Right atrium auricular region (tissue), 2 donors: ENCODE measurements around the gene ITPKB. TPM values are rescaled to one million over a fixed set of nuclear protein-coding genes. Genes with fewer than 3 reads are reported as not detected.
"Not testable (repeated sequence)": the region's sequence is repeated elsewhere in the genome, so short reads cannot be mapped to it uniquely, and the experiment has no call there.

Source experiments
- DNase-seq: peaks from one replicate; pipeline ENCODE4 v3.0.0-alpha.2; 2019; ENCODE audit warnings: low spot score
- H3K27ac ChIP-seq, 2 donors: fragments of 200-600 bp; sonication (generic); 1 replicate in 1 of 2; 2 replicates in 1 of 2; pipeline ENCODE4 v1.5.1; 2016 to 2019
- H3K27me3 ChIP-seq, 2 donors: fragments of 200-600 bp; sonication (generic); one replicate each; pipeline versions ENCODE4 v1.5.1 to v1.6.0; 2017 to 2019
- H3K36me3 ChIP-seq: fragments of 200-600 bp; sonication (generic); one replicate; pipeline ENCODE4 v1.5.1; 2016
- H3K4me1 ChIP-seq, 2 donors: fragments of 200-600 bp; sonication (generic); one replicate each; pipeline versions ENCODE4 v1.5.1 to v1.6.0; 2017 to 2019
- H3K4me3 ChIP-seq, 2 donors: fragments of 200-600 bp; sonication (generic); 1 replicate in 1 of 2; 2 replicates in 1 of 2; pipeline ENCODE4 v1.5.1; 2017 to 2019; ENCODE audit warnings: mild to moderate bottlenecking in 1 of 2, moderate library complexity in 1 of 2
- H3K9me3 ChIP-seq, 2 donors: fragments of 200-600 bp; sonication (generic); one replicate each; pipeline ENCODE4 v1.5.1; 2019
- CTCF ChIP-seq, 2 donors: fragments of 200-600 bp; sonication (generic); IDR thresholded peaks; one replicate each; pipeline ENCODE4 v1.5.1; 2019; ENCODE audit warnings: antibody characterized with exemption in 2 of 2
- total RNA-seq, 2 donors: library from RNA; depleted of rRNA; stranded (reverse); fragments of >200 nt; gene quantifications; one replicate each; pipeline ENCODE4 v1.1.0, GENCODE V29; 2016

The ITPKB gene
- total RNA-seq, 2 donors from 2014 or later: 10.8 to 11.0 TPM

GRCh38 chr1:226603022-226603857 is 135.8 kb downstream of the ITPKB start:
- DNase-seq: peak; percentile 86
- peak overlapping the region in 1 of 2 donors; percentile 17 for H3K4me3 ChIP-seq

GRCh38 chr1:226602186-226603021 is 136.7 kb downstream of the ITPKB start:
- no peak for TF ChIP-seq CTCF (IDR thresholded peaks at IDR 0.05)
- peak overlapping the region; percentile 62 to 72 for H3K27ac ChIP-seq
- H3K36me3 ChIP-seq: no peaks in the 10 kb centered on the region
- no peak for DNase-seq
- peaks cover 0 to 46% of the 10 kb centered on the region in 2 donors for H3K4me1 ChIP-seq
- H3K9me3 ChIP-seq: no peaks in the 10 kb centered on the region
- no peaks in the 10 kb centered on the region for H3K27me3 ChIP-seq
- no peak overlapping the region for H3K4me3 ChIP-seq

More at GRCh38 chr1:226603022-226603857, 135.8 kb downstream of the ITPKB start:
- no peak for TF ChIP-seq CTCF (IDR thresholded peaks at IDR 0.05)
- no peaks in the 10 kb centered on the region for H3K27me3 ChIP-seq
- no peaks in the 10 kb centered on the region for H3K36me3 ChIP-seq
- H3K9me3 ChIP-seq: no peaks in the 10 kb centered on the region
- H3K4me1 ChIP-seq: peaks cover 0 to 46% of the 10 kb centered on the region in 2 donors
- peak overlapping the region; percentile 62 to 72 for H3K27ac ChIP-seq

GRCh38 chr1:226601456-226601855 is 137.6 kb downstream of the ITPKB start:
- no peak for DNase-seq
- Histone ChIP-seq H3K9me3 (no peaks in the 10 kb centered on the region), H3K4me1 (peaks cover 0 to 46% of the 10 kb centered on the region in 2 donors), H3K27ac (peak overlapping the region in 1 of 2 donors; percentile 72), H3K4me3 (no peak overlapping the region), H3K36me3 (no peaks in the 10 kb centered on the region), H3K27me3 (no peaks in the 10 kb centered on the region)
- no peak for TF ChIP-seq CTCF (IDR thresholded peaks at IDR 0.05)

GRCh38 chr1:226600254-226600653 is 138.8 kb downstream of the ITPKB start:
- TF ChIP-seq CTCF (IDR thresholded peaks at IDR 0.05): no peak
- peaks cover 0 to 36% of the 10 kb centered on the region in 2 donors for H3K4me1 ChIP-seq
- H3K27ac ChIP-seq: no peak overlapping the region
- H3K36me3 ChIP-seq: no peaks in the 10 kb centered on the region
- no peaks in the 10 kb centered on the region for H3K27me3 ChIP-seq
- peaks cover 0 to 5% of the 10 kb centered on the region in 2 donors for H3K9me3 ChIP-seq
- no peak overlapping the region for H3K4me3 ChIP-seq
- no peak for DNase-seq

GRCh38 chr1:226599636-226600238 is 139.3 kb downstream of the ITPKB start:
- Histone ChIP-seq H3K9me3 (peaks cover 0 to 5% of the 10 kb centered on the region in 2 donors), H3K27me3 (no peaks in the 10 kb centered on the region), H3K36me3 (no peaks in the 10 kb centered on the region), H3K4me1 (peaks cover 0 to 30% of the 10 kb centered on the region in 2 donors), H3K27ac (no peak overlapping the region), H3K4me3 (no peak overlapping the region)
- TF ChIP-seq CTCF (IDR thresholded peaks at IDR 0.05): no peak
- no peak for DNase-seq

- not testable (repeated sequence) for H3K9me3 ChIP-seq, H3K27ac ChIP-seq, DNase-seq, H3K4me3 ChIP-seq, H3K27me3 ChIP-seq, H3K36me3 ChIP-seq
- peaks cover 0 to 23% of the 10 kb centered on the region in 2 donors for H3K4me1 ChIP-seq
These were observed 140.1 kb downstream of the ITPKB start for GRCh38 chr1:226598955-226599354.
